AG20443 (cell line): ENCODE data around the gene ENOX1.
"Not testable (repeated sequence)": the region's sequence is repeated elsewhere in the genome, so short reads cannot be mapped to it uniquely, and the experiment has no call there.

Source experiments
- DNase-seq: peaks from one replicate; pipeline ENCODE4 v3.0.0; 2012; ENCODE audit warnings: low spot score, mixed read lengths

Gene ENOX1

DNA sequence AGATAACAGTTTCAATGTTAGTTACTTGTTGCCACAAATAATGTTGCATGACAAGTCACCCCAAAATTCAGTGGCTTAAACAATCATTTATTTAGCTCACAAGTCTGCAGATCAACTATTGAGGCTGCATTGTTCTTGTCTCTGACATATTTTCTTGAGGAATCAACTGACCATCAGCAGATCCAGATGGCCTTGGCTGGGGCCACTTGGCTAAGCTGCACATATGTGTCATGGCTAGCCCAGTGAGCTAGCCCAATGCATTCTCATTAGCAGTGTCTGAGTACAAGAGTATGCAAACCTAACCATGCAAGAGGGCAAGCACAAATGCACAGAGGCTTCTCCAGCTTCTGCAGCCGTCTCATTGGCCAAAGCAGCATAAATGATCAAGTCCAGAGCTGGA is 583.0 kb downstream of the ENOX1 start:
- peak; percentile 49 for DNase-seq

- no peak for DNase-seq
These were observed 586.0 kb downstream of the ENOX1 start for GRCh38 chr13:43200736-43201135.

DNA sequence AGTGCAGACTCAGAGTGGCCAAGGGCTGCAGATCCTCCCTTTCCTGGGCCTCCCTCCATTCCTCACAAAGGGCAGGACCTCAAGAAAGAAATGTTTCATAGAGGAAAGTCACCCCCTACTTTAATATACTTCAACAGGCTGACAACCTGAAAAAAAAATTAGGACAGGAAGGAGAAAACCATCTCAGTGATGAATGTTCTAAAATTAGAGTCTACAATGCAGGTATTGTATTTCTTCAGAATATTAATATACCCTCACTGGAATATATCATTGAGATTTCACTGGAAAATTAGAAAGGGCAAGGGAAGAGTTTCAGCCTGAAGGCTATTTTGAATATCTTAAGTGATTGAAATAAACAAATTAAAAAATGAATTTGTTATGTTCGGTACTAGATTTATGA is 586.5 kb downstream of the ENOX1 start:
- no peak for DNase-seq

DNA sequence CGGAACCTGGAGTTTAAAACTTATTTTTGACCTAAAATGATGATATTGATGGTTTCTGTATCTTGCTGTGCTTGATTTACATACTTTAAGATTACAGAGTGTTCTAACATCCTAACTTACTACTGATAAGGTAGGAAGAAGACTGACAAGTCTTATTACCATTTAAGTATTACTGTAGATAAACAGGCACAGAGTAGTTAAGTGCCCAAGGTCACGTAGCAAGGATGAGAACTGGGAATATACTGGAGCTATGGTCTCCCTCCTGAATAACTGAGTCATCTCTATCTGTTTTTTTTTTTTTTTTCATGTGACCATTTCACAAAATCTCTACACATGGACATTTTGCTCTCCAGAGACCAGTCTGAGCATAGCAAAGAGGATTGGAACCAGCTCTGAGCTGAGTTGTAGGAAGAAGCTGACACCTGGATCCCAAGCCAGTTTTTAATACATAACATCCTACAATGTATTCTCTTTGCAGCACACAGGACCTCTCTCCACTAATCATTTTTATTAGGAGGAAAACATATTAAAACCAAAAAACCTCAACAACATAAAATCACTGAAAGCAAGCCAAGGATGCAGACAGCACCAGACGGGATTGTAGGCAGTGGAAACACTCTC is 589.9 kb downstream of the ENOX1 start:
- no peak for DNase-seq

GRCh38 chr13:43196086-43196621 is 590.6 kb downstream of the ENOX1 start:
- peak; percentile 23 for DNase-seq

DNA sequence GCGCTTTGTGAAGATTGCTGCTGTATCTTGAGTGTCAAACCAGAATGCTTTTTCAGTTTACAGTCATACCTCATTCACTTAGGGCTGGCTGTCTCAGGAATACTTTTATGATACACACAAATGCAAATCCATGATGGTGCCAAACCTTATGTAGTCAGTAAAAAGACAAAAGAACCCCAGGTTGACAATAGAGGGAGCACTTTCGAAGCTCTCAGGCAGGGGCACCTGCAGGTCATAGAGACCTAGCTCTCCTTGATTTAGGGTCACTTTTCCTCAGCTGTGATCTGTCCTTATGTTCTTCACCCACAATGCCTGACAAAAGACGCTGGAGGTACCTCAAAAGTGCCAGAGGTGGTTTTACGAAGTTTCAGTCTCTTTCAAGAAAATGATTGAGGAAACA is 591.2 kb downstream of the ENOX1 start:
- no peak for DNase-seq

GRCh38 chr13:43195112-43195511 is 591.7 kb downstream of the ENOX1 start:
- DNase-seq, result no peak

- no peak for DNase-seq
These were observed 592.9 kb downstream of the ENOX1 start for GRCh38 chr13:43193789-43194420.

GRCh38 chr13:43191546-43191945 is 595.2 kb downstream of the ENOX1 start:
- no peak for DNase-seq

DNA sequence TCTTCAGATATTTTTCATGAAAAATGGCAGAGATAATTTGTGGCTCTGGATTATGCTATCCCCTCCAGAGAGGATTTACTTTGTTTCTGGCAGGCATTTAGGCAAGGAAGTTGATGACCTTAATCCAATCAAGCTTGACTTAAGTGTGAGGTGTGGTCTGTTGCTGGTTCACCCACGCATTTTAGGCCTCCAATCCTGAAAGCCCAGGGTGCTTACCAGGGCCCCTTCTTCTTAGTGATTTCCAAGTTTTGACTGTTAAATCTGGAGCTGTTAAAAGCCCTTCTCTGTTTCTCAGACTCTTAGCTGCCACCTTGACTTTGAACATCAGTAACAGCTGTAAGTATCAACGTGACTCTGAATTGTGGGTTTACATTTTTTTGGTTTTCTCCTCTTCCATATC is 601.5 kb downstream of the ENOX1 start:
- no peak for DNase-seq

DNA sequence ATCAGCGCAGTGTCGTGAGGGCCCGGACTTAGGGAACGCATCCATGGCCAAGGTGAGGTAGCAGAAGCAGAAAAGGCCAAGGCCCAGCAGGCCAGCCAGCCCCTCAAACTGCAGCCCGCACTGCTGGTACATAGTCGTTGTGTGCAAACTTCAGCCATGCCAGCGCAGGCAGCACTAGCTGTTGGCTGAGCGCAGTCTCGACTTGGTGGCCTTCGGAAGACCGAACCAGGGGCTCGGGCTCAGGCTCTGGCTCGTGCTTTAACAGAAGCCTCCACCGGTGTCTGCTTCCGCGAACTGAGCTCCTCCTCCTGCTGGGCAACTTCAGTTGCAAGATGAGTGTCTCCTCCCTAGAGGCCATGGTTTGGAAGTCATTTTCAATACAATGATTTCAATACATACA is 605.9 kb downstream of the ENOX1 start:
- DNase-seq, result no peak

- no peak for DNase-seq
These were observed 606.6 kb downstream of the ENOX1 start for GRCh38 chr13:43180036-43180660.

- DNase-seq, result no peak
These were observed 615.3 kb downstream of the ENOX1 start for GRCh38 chr13:43171489-43171888.

DNA sequence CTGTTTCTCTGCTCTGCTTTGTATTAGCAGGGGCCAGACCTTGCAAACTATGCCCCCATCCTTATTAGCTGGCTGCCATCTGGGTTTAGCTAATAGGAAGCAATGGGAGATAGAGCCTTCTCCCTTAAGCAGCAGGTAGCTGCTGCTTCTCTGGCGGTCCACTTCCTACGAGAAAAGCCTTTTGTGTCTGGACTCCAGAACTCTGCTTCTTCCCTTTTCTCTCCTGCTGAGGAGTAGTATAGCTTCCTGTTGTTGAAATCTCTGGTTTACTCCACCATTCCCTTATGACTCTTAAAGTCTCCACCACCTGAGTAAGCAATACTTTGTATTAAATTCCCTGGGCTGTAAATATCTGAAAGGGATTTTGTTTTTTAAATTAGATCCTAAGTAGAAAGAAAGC is 616.3 kb downstream of the ENOX1 start:
- no peak for DNase-seq

GRCh38 chr13:43168434-43168833 is 618.3 kb downstream of the ENOX1 start:
- DNase-seq, result not testable (repeated sequence)

- no peak for DNase-seq
These were observed 619.0 kb downstream of the ENOX1 start for GRCh38 chr13:43167731-43168130.

- no peak for DNase-seq
These were observed 619.9 kb downstream of the ENOX1 start for GRCh38 chr13:43166644-43167457.
